Erythroblast (primary cell): ENCODE results near the gene CCDC157.

Source experiments
- GATA1 ChIP-seq: IDR thresholded peaks from 2 replicates; pipeline ENCODE4 v1.6.1; 2011; ENCODE audit warnings: low read depth, mild to moderate bottlenecking, control low read depth, low read length, moderate library complexity
- POLR2A ChIP-seq: IDR thresholded peaks from 2 replicates; pipeline ENCODE4 v1.6.1; 2011; ENCODE audit warnings: mild to moderate bottlenecking, low read length

GRCh38 chr22:30413001-30413400, 56.2 kb downstream of the CCDC157 start:
- TF ChIP-seq POLR2A (no peak), GATA1 (no peak)
